ENCODE data around the gene SKAP1.
A peak's percentile ranks its signal among the peaks of the same experiment; 100 is the strongest.
"Not testable (repeated sequence)": the region's sequence is repeated elsewhere in the genome, so short reads cannot be mapped to it uniquely, and the experiment has no call there.

Gene SKAP1

GRCh38 chr17:48432820-48433775, 3.1 kb upstream of the SKAP1 start:
- no peak for DNase-seq (ENCODE audit: extremely low read depth, insufficient read length)
- Histone ChIP-seq H3K36me3 (ENCODE audit: control insufficient read depth, insufficient read depth, low read length) (no peaks in the 10 kb centered on the region), H3K27me3 (replicated peaks; ENCODE audit: control insufficient read depth, insufficient read depth, low read length) (no peaks in the 10 kb centered on the region), H3K4me3 (replicated peaks; ENCODE audit: low read depth, low read length) (no peak overlapping the region)
- no peak for TF ChIP-seq CTCF (IDR thresholded peaks at IDR 0.05; ENCODE audit: insufficient read depth, low read length, poor library complexity, severe bottlenecking)

GRCh38 chr17:48429156-48429555, 858 bp downstream of the SKAP1 start:
- DNase-seq (ENCODE audit: extremely low read depth, insufficient read length): no peak
- Histone ChIP-seq H3K36me3 (ENCODE audit: control insufficient read depth, insufficient read depth, low read length) (no peaks in the 10 kb centered on the region), H3K27me3 (replicated peaks; ENCODE audit: control insufficient read depth, insufficient read depth, low read length) (no peaks in the 10 kb centered on the region), H3K4me3 (replicated peaks; ENCODE audit: low read depth, low read length) (peak overlapping the region; percentile 87)
- no peak for TF ChIP-seq CTCF (IDR thresholded peaks at IDR 0.05; ENCODE audit: insufficient read depth, low read length, poor library complexity, severe bottlenecking)

- DNase-seq (ENCODE audit: extremely low read depth, insufficient read length): peak; percentile 48
- H3K36me3 ChIP-seq (ENCODE audit: control insufficient read depth, insufficient read depth, low read length): no peaks in the 10 kb centered on the region
- no peak for TF ChIP-seq CTCF (IDR thresholded peaks at IDR 0.05; ENCODE audit: insufficient read depth, low read length, poor library complexity, severe bottlenecking)
- no peaks in the 10 kb centered on the region for H3K27me3 ChIP-seq (replicated peaks; ENCODE audit: control insufficient read depth, insufficient read depth, low read length)
- peak overlapping the region; percentile 87 for H3K4me3 ChIP-seq (replicated peaks; ENCODE audit: low read depth, low read length)
These were observed 2.4 kb downstream of the SKAP1 start for GRCh38 chr17:48427598-48427997.

- no peak for DNase-seq (ENCODE audit: extremely low read depth, insufficient read length)
- peak overlapping the region; percentile 16 for H3K4me3 ChIP-seq (replicated peaks; ENCODE audit: low read depth, low read length)
- no peaks in the 10 kb centered on the region for H3K27me3 ChIP-seq (replicated peaks; ENCODE audit: control insufficient read depth, insufficient read depth, low read length)
- no peaks in the 10 kb centered on the region for H3K36me3 ChIP-seq (ENCODE audit: control insufficient read depth, insufficient read depth, low read length)
- TF ChIP-seq CTCF (IDR thresholded peaks at IDR 0.05; ENCODE audit: insufficient read depth, low read length, poor library complexity, severe bottlenecking): no peak
These were observed 3.1 kb downstream of the SKAP1 start for GRCh38 chr17:48426761-48427500.

- 0 out of 2 replicates have a peak overlapping the region, but pooled peaks have one; percentile 16 for H3K4me3 ChIP-seq (replicated peaks; ENCODE audit: low read depth, low read length)
- no peaks in the 10 kb centered on the region for H3K36me3 ChIP-seq (ENCODE audit: control insufficient read depth, insufficient read depth, low read length)
- H3K27me3 ChIP-seq (replicated peaks; ENCODE audit: control insufficient read depth, insufficient read depth, low read length): no peaks in the 10 kb centered on the region
- no peak for TF ChIP-seq CTCF (IDR thresholded peaks at IDR 0.05; ENCODE audit: insufficient read depth, low read length, poor library complexity, severe bottlenecking)
- DNase-seq (ENCODE audit: extremely low read depth, insufficient read length): no peak
These were observed 3.9 kb downstream of the SKAP1 start for GRCh38 chr17:48426019-48426665.

GRCh38 chr17:48422060-48422459, 8.0 kb downstream of the SKAP1 start:
- not testable (repeated sequence) for DNase-seq (ENCODE audit: extremely low read depth, insufficient read length); H3K4me3 ChIP-seq (replicated peaks; ENCODE audit: low read depth, low read length); H3K36me3 ChIP-seq (ENCODE audit: control insufficient read depth, insufficient read depth, low read length); H3K27me3 ChIP-seq (replicated peaks; ENCODE audit: control insufficient read depth, insufficient read depth, low read length)
